Measurements from ENCODE around the gene RNPS1. TPM values are rescaled to one million over a fixed set of nuclear protein-coding genes. Genes with fewer than 3 reads are reported as not detected.
A peak's percentile ranks its signal among the peaks of the same experiment; 100 is the strongest.
"Not testable (repeated sequence)": the region's sequence is repeated elsewhere in the genome, so short reads cannot be mapped to it uniquely, and the experiment has no call there.

The RNPS1 gene
- total and polyA plus RNA-seq, 3 donors from 2014 or later, result 197 to 294 (median 261) TPM

- Histone ChIP-seq H3K36me3 (ENCODE audit: low read depth, missing control alignments) (no peaks in the 10 kb centered on the region), H3K27me3 (no peaks in the 10 kb centered on the region), H3K9me3 (no peaks in the 10 kb centered on the region), H3K27ac (no peak overlapping the region), H3K4me3 (no peak overlapping the region), H3K4me1 (peaks cover 10% of the 10 kb centered on the region)
- TF ChIP-seq CTCF (IDR thresholded peaks at IDR 0.05), result no peak
- no peak for TF ChIP-seq POLR2A (IDR thresholded peaks at IDR 0.05)
- intact Hi-C loops (cut with DNase I; ENCODE audit: low total_unique reads), result no loop called here
- DNase-seq, result no peak
- WGBS, 2 donors, result 82 to 100% methylated on average over 3 to 8 of the region's 14 CpGs
Measured at GRCh38 chr16:2271848-2272461, 4.0 kb upstream of the RNPS1 start.

- Histone ChIP-seq H3K4me1 (peaks cover 10% of the 10 kb centered on the region), H3K4me3 (no peak overlapping the region), H3K27me3 (no peaks in the 10 kb centered on the region), H3K36me3 (ENCODE audit: low read depth, missing control alignments) (no peaks in the 10 kb centered on the region), H3K9me3 (no peaks in the 10 kb centered on the region), H3K27ac (no peak overlapping the region)
- no peak for DNase-seq
- intact Hi-C loops (cut with DNase I; ENCODE audit: low total_unique reads), result no loop called here
- 82 to 87% methylated on average over 13 to 15 of the region's 15 CpGs for WGBS, 2 donors
- TF ChIP-seq POLR2A (IDR thresholded peaks at IDR 0.05) (no peak), CTCF (IDR thresholded peaks at IDR 0.05) (no peak)
Measured at GRCh38 chr16:2270588-2271470, 2.9 kb upstream of the RNPS1 start.

- no peak overlapping the region for H3K27ac ChIP-seq
Measured at GRCh38 chr16:2270070-2270462, 2.1 kb upstream of the RNPS1 start.

GRCh38 chr16:2267505-2267912, 417 bp downstream of the RNPS1 start:
- intact Hi-C loops (cut with DNase I; ENCODE audit: low total_unique reads); H3K4me1 ChIP-seq; H3K36me3 ChIP-seq (ENCODE audit: low read depth, missing control alignments); H3K9me3 ChIP-seq; H3K27me3 ChIP-seq: not testable (repeated sequence)
- peak; percentile 28 for DNase-seq
- H3K4me3 ChIP-seq, result peak overlapping the region; percentile 67 to 85
- peak overlapping the region; percentile 84 to 95 for H3K27ac ChIP-seq
- 0% methylated on average over 15 to 35 of the region's 54 CpGs for WGBS, 2 donors

More at GRCh38 chr16:2270070-2270462, 2.1 kb upstream of the RNPS1 start:
- 82 to 87% methylated on average over 7 to 9 of the region's 9 CpGs for WGBS, 2 donors
- TF ChIP-seq CTCF (IDR thresholded peaks at IDR 0.05), result no peak
- no peak for TF ChIP-seq POLR2A (IDR thresholded peaks at IDR 0.05)
- no peaks in the 10 kb centered on the region for H3K27me3 ChIP-seq
- H3K4me1 ChIP-seq, result peaks cover 10% of the 10 kb centered on the region
- intact Hi-C loops (cut with DNase I; ENCODE audit: low total_unique reads), result no loop called here
- no peaks in the 10 kb centered on the region for H3K36me3 ChIP-seq (ENCODE audit: low read depth, missing control alignments)
- no peaks in the 10 kb centered on the region for H3K9me3 ChIP-seq
- DNase-seq, result no peak
- no peak overlapping the region for H3K4me3 ChIP-seq

GRCh38 chr16:2266887-2267286, 1.0 kb downstream of the RNPS1 start:
- Histone ChIP-seq H3K27ac (peak overlapping the region in 1 of 2 donors; percentile 84), H3K4me3 (peak overlapping the region; percentile 67 to 85)
- H3K4me1 ChIP-seq; intact Hi-C loops (cut with DNase I; ENCODE audit: low total_unique reads); H3K36me3 ChIP-seq (ENCODE audit: low read depth, missing control alignments); H3K9me3 ChIP-seq; DNase-seq; H3K27me3 ChIP-seq: not testable (repeated sequence)
- WGBS, 2 donors, result 3 to 7% methylated on average over 9 to 12 of the region's 12 CpGs

GRCh38 chr16:2263026-2263425, 4.9 kb downstream of the RNPS1 start:
- H3K4me1 ChIP-seq; H3K4me3 ChIP-seq; DNase-seq; H3K36me3 ChIP-seq (ENCODE audit: low read depth, missing control alignments); intact Hi-C loops (cut with DNase I; ENCODE audit: low total_unique reads); H3K9me3 ChIP-seq; H3K27me3 ChIP-seq; H3K27ac ChIP-seq: not testable (repeated sequence)
- WGBS, 2 donors, result 80 to 86% methylated on average over 14 of the region's 14 CpGs

All from testis (tissue), 3 donors.